D721Med (cell line): Measurements from ENCODE around the gene FAM78B.

Source experiments
- DNase-seq: peaks from one replicate; pipeline ENCODE4 v3.0.0; 2011; ENCODE audit warnings: low spot score; ENCODE audit not compliant: insufficient read length
- FAIRE-seq: peaks from 2 replicates; lab custom pipeline; 2011; peaks lifted over from hg19 to GRCh38; lab: Jason Lieb, UNC
- CTCF ChIP-seq: IDR thresholded peaks from 2 replicates; pipeline ENCODE4 v1.5.1; 2012; ENCODE audit warnings: mild to moderate bottlenecking, control low read depth; ENCODE audit not compliant: insufficient read depth; ENCODE audit errors: missing control alignments

FAM78B gene

GRCh38 chr1:166040202-166040997 lies 126.4 kb downstream of the FAM78B start:
- TF ChIP-seq CTCF = no peak
- DNase-seq (no peak), FAIRE-seq (no peak)

- DNase-seq (no peak), FAIRE-seq (no peak)
- TF ChIP-seq CTCF = no peak
Observed at GRCh38 chr1:166039436-166040201, 127.2 kb downstream of the FAM78B start.

GRCh38 chr1:166036092-166036491 lies 130.7 kb downstream of the FAM78B start:
- no peak for TF ChIP-seq CTCF
- no peak for DNase-seq
- FAIRE-seq = no peak

GRCh38 chr1:166032572-166033371 lies 134.0 kb downstream of the FAM78B start:
- no peak for FAIRE-seq
- DNase-seq = no peak
- no peak for TF ChIP-seq CTCF

- no peak for FAIRE-seq
- TF ChIP-seq CTCF = no peak
- no peak for DNase-seq
Observed at GRCh38 chr1:166031932-166032571, 134.7 kb downstream of the FAM78B start.

GRCh38 chr1:166029196-166029945 lies 137.4 kb downstream of the FAM78B start:
- TF ChIP-seq CTCF = no peak
- DNase-seq = no peak
- no peak for FAIRE-seq
